HEK293 (cell line): Measurements from ENCODE around the gene ADAMTS17.

Experiments used
- CTCF ChIA-PET: fragments of 350-600 bp; formaldehyde crosslinking; extraction: SDS; loops from one replicate; lab custom pipeline; 2021; ENCODE audit warnings: antibody characterized with exemption; lab: Yijun Ruan, JAX
- POLR2A ChIA-PET: fragments of 300-600 bp; formaldehyde crosslinking; extraction: SDS; loops from one replicate; lab custom pipeline; 2020; ENCODE audit warnings: antibody characterized with exemption, inconsistent platforms; lab: Yijun Ruan, JAX
- H3K27ac ChIP-seq: fragments of 200-500 bp; sonication (Bioruptor generic); 2 replicates; pipeline ENCODE4 v1.5.1; 2014; ENCODE audit warnings: low read depth, low read length, control low read depth, inconsistent platforms; ENCODE audit errors: extremely low read depth
- H3K36me3 ChIP-seq, 2 experiments: fragments of 200-500 bp in 1 of 2; sonication (Bioruptor generic) in 1 of 2; 1 replicate in 1 of 2; 2 replicates in 1 of 2; pipeline ENCODE4 v1.5.1; 2014 to 2017; ENCODE audit warnings: inconsistent platforms in 2 of 2, low read length in 2 of 2; ENCODE audit not compliant: control insufficient read depth in 2 of 2, insufficient read depth in 1 of 2
- H3K4me1 ChIP-seq: fragments of 200-500 bp; sonication (Bioruptor generic); 2 replicates; pipeline ENCODE4 v1.5.1; 2014; ENCODE audit warnings: mild to moderate bottlenecking, low read length, inconsistent platforms; ENCODE audit not compliant: control insufficient read depth, insufficient read depth
- H3K4me3 ChIP-seq: 2 replicates; pipeline ENCODE4 v1.5.1; 2011; ENCODE audit warnings: low read depth, mild to moderate bottlenecking, control low read depth, low read length, moderate library complexity
- H3K9me3 ChIP-seq: fragments of 200-500 bp; sonication (Bioruptor generic); 2 replicates; pipeline ENCODE4 v1.5.1; 2014; ENCODE audit warnings: low read depth, low read length, inconsistent platforms; ENCODE audit not compliant: control insufficient read depth, insufficient read depth
- HOXC10 ChIP-seq: sonication (generic); formaldehyde crosslinking; IDR thresholded peaks from 2 replicates; pipeline ENCODE4 v1.8.1; 2023; ENCODE audit warnings: mild to moderate bottlenecking, missing genetic modification reagents
- KLF10 ChIP-seq: fragments of 450-650 bp; IDR thresholded peaks from 2 replicates; pipeline ENCODE4 v1.5.1; 2018; ENCODE audit warnings: missing biosample characterization, mild to moderate bottlenecking, missing genetic modification characterization
- MZF1 ChIP-seq: fragments of 450-650 bp; formaldehyde crosslinking; IDR thresholded peaks from 2 replicates; pipeline ENCODE4 v1.5.1; 2017; ENCODE audit warnings: missing biosample characterization, missing genetic modification characterization, borderline replicate concordance
- SCRT1 ChIP-seq: fragments of 450-650 bp; formaldehyde crosslinking; IDR thresholded peaks from 2 replicates; pipeline ENCODE4 v1.5.1; 2016; ENCODE audit warnings: missing biosample characterization, missing genetic modification characterization, borderline replicate concordance
- ZBTB1 ChIP-seq: fragments of 450-650 bp; formaldehyde crosslinking; IDR thresholded peaks from 2 replicates; pipeline ENCODE4 v1.5.1; 2016; ENCODE audit warnings: missing biosample characterization, missing genetic modification characterization
- ZBTB17 ChIP-seq: fragments of 450-650 bp; formaldehyde crosslinking; IDR thresholded peaks from 2 replicates; pipeline ENCODE4 v1.5.1; 2016; ENCODE audit warnings: missing biosample characterization, missing genetic modification characterization
- ZNF24 ChIP-seq: fragments of 450-650 bp; formaldehyde crosslinking; IDR thresholded peaks from 2 replicates; pipeline ENCODE4 v1.5.1; 2016; ENCODE audit warnings: missing biosample characterization, missing genetic modification characterization
- ZNF394 ChIP-seq: fragments of 450-650 bp; formaldehyde crosslinking; IDR thresholded peaks from 2 replicates; pipeline ENCODE4 v1.5.1; 2016; ENCODE audit warnings: missing biosample characterization, missing genetic modification characterization, mild to moderate bottlenecking, moderate library complexity, borderline replicate concordance
- ZNF416 ChIP-seq: fragments of 450-650 bp; formaldehyde crosslinking; IDR thresholded peaks from 2 replicates; pipeline ENCODE4 v1.5.1; 2016; ENCODE audit warnings: missing biosample characterization, missing genetic modification characterization
- ZNF473 ChIP-seq: fragments of 450-650 bp; formaldehyde crosslinking; IDR thresholded peaks from 2 replicates; pipeline ENCODE4 v1.5.1; 2017; ENCODE audit warnings: missing biosample characterization, missing genetic modification characterization
- ZNF529 ChIP-seq: fragments of 450-650 bp; formaldehyde crosslinking; IDR thresholded peaks from 2 replicates; pipeline ENCODE4 v1.5.1; 2017; ENCODE audit warnings: missing genetic modification characterization, missing biosample characterization; ENCODE audit not compliant: insufficient replicate concordance
- ZNF555 ChIP-seq: fragments of 450-650 bp; formaldehyde crosslinking; conservative IDR thresholded peaks from 2 replicates; pipeline ENCODE4 v1.5.1; 2017; ENCODE audit warnings: missing biosample characterization, mild to moderate bottlenecking, missing genetic modification characterization, inconsistent platforms
- ZNF626 ChIP-seq: fragments of 450-650 bp; sonication (Bioruptor Pico); formaldehyde crosslinking; IDR thresholded peaks from 2 replicates; pipeline ENCODE4 v1.5.1; 2018; ENCODE audit warnings: missing biosample characterization, missing genetic modification characterization, inconsistent platforms
- ZNF785 ChIP-seq: fragments of 450-650 bp; formaldehyde crosslinking; IDR thresholded peaks from 2 replicates; pipeline ENCODE4 v1.5.1; 2016; ENCODE audit warnings: missing biosample characterization, missing genetic modification characterization
- TF ChIP-seq, protein P1 (sequence below): fragments of 450-650 bp; formaldehyde crosslinking; IDR thresholded peaks from 2 replicates; pipeline ENCODE4 v1.5.1; 2016; ENCODE audit warnings: missing biosample characterization, missing genetic modification characterization, borderline replicate concordance
- TF ChIP-seq, protein P2 (sequence below): fragments of 450-650 bp; formaldehyde crosslinking; IDR thresholded peaks from 2 replicates; pipeline ENCODE4 v1.5.1; 2017; ENCODE audit warnings: missing biosample characterization, missing genetic modification characterization
- TF ChIP-seq, protein P3 (sequence below): fragments of 450-650 bp; formaldehyde crosslinking; IDR thresholded peaks from 2 replicates; pipeline ENCODE4 v1.5.1; 2016; ENCODE audit warnings: missing biosample characterization, missing genetic modification characterization
- TF ChIP-seq, protein P4 (sequence below): fragments of 450-650 bp; formaldehyde crosslinking; conservative IDR thresholded peaks from 2 replicates; pipeline ENCODE4 v1.5.1; 2016; ENCODE audit warnings: low read depth, missing biosample characterization, missing genetic modification characterization
- TF ChIP-seq, protein P5 (sequence below): fragments of 450-650 bp; formaldehyde crosslinking; IDR thresholded peaks from 2 replicates; pipeline ENCODE4 v1.5.1; 2017; ENCODE audit warnings: missing biosample characterization, missing genetic modification characterization

ADAMTS17 gene

DNA sequence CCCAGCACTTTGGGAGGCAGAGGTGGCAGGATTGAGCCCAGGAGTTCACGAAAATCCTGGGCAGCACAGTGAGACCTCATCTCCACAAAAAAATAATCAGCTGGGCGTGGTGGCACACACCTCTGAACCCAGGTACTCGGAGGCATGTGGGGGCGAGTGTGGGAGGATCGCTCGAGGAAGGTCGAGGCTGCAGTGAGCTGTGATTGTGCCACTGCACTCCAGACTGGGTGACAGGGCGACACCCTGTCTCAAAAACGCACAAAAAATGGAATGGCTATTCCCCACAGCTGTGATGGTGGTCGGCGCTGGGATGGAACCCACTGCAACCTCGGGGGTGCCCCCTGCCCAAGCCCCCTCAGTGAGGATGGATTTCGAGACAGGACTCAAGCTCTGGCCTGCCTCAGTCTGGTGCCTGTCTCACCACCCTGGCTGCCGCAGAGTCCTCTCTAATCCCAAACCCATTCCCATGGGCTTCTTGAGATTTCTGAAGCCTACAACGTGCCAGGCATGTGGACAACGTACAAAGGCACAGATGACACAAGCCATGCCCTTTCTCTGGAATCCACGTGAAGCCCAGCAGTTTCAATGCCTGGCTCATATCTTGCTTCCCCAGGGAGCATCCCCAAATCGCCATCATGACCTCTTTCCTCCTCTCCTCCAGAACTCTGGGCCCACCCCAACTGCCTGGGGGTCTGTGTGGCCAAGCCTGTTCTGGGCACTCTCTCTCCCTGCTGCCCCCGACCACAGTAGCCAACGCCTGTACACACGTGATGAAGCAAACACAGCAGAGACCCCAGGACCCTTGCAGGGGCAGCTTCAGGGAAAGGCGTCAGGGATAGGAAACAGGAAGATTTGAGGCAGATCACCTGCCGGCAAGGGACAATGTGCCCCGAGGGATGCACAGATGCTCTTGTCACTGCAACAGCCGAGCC lies 32.4 kb downstream of the ADAMTS17 start:
- H3K4me3 ChIP-seq: no peak overlapping the region
- CTCF ChIA-PET: interaction anchor here (1.7 kb wide), 1 partner anchor 30 kb away, joined by 4 read pairs; no protein-coding TSS in a partner anchor
- POLR2A ChIA-PET: no interaction called here
- peaks cover 3% of the 10 kb centered on the region; the same call in 1 of the 2 replicates for H3K4me1 ChIP-seq
- H3K36me3 ChIP-seq: peaks cover 0 to 4% of the 10 kb centered on the region in 2 experiments; a peak in 1 of 3 replicates
- TF ChIP-seq, protein P1, sequence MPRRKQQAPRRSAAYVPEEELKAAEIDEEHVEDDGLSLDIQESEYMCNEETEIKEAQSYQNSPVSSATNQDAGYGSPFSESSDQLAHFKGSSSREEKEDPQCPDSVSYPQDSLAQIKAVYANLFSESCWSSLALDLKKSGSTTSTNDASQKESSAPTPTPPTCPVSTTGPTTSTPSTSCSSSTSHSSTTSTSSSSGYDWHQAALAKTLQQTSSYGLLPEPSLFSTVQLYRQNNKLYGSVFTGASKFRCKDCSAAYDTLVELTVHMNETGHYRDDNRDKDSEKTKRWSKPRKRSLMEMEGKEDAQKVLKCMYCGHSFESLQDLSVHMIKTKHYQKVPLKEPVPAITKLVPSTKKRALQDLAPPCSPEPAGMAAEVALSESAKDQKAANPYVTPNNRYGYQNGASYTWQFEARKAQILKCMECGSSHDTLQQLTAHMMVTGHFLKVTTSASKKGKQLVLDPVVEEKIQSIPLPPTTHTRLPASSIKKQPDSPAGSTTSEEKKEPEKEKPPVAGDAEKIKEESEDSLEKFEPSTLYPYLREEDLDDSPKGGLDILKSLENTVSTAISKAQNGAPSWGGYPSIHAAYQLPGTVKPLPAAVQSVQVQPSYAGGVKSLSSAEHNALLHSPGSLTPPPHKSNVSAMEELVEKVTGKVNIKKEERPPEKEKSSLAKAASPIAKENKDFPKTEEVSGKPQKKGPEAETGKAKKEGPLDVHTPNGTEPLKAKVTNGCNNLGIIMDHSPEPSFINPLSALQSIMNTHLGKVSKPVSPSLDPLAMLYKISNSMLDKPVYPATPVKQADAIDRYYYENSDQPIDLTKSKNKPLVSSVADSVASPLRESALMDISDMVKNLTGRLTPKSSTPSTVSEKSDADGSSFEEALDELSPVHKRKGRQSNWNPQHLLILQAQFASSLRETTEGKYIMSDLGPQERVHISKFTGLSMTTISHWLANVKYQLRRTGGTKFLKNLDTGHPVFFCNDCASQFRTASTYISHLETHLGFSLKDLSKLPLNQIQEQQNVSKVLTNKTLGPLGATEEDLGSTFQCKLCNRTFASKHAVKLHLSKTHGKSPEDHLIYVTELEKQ: no peak
- TF ChIP-seq ZBTB17 (tag by site-specific recombination): no peak
- TF ChIP-seq, protein P2, sequence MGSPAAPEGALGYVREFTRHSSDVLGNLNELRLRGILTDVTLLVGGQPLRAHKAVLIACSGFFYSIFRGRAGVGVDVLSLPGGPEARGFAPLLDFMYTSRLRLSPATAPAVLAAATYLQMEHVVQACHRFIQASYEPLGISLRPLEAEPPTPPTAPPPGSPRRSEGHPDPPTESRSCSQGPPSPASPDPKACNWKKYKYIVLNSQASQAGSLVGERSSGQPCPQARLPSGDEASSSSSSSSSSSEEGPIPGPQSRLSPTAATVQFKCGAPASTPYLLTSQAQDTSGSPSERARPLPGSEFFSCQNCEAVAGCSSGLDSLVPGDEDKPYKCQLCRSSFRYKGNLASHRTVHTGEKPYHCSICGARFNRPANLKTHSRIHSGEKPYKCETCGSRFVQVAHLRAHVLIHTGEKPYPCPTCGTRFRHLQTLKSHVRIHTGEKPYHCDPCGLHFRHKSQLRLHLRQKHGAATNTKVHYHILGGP: no peak
- TF ChIP-seq, protein P3, sequence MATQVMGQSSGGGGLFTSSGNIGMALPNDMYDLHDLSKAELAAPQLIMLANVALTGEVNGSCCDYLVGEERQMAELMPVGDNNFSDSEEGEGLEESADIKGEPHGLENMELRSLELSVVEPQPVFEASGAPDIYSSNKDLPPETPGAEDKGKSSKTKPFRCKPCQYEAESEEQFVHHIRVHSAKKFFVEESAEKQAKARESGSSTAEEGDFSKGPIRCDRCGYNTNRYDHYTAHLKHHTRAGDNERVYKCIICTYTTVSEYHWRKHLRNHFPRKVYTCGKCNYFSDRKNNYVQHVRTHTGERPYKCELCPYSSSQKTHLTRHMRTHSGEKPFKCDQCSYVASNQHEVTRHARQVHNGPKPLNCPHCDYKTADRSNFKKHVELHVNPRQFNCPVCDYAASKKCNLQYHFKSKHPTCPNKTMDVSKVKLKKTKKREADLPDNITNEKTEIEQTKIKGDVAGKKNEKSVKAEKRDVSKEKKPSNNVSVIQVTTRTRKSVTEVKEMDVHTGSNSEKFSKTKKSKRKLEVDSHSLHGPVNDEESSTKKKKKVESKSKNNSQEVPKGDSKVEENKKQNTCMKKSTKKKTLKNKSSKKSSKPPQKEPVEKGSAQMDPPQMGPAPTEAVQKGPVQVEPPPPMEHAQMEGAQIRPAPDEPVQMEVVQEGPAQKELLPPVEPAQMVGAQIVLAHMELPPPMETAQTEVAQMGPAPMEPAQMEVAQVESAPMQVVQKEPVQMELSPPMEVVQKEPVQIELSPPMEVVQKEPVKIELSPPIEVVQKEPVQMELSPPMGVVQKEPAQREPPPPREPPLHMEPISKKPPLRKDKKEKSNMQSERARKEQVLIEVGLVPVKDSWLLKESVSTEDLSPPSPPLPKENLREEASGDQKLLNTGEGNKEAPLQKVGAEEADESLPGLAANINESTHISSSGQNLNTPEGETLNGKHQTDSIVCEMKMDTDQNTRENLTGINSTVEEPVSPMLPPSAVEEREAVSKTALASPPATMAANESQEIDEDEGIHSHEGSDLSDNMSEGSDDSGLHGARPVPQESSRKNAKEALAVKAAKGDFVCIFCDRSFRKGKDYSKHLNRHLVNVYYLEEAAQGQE: no peak
- TF ChIP-seq ZNF473: no peak
- TF ChIP-seq ZBTB1 (tag by site-specific recombination): no peak
- no peak for TF ChIP-seq ZNF529 (tag by site-specific recombination)
- TF ChIP-seq, protein P4, sequence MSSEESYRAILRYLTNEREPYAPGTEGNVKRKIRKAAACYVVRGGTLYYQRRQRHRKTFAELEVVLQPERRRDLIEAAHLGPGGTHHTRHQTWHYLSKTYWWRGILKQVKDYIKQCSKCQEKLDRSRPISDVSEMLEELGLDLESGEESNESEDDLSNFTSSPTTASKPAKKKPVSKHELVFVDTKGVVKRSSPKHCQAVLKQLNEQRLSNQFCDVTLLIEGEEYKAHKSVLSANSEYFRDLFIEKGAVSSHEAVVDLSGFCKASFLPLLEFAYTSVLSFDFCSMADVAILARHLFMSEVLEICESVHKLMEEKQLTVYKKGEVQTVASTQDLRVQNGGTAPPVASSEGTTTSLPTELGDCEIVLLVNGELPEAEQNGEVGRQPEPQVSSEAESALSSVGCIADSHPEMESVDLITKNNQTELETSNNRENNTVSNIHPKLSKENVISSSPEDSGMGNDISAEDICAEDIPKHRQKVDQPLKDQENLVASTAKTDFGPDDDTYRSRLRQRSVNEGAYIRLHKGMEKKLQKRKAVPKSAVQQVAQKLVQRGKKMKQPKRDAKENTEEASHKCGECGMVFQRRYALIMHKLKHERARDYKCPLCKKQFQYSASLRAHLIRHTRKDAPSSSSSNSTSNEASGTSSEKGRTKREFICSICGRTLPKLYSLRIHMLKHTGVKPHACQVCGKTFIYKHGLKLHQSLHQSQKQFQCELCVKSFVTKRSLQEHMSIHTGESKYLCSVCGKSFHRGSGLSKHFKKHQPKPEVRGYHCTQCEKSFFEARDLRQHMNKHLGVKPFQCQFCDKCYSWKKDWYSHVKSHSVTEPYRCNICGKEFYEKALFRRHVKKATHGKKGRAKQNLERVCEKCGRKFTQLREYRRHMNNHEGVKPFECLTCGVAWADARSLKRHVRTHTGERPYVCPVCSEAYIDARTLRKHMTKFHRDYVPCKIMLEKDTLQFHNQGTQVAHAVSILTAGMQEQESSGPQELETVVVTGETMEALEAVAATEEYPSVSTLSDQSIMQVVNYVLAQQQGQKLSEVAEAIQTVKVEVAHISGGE: no peak
- TF ChIP-seq ZNF394 (tag by site-specific recombination): no peak
- no peak for TF ChIP-seq ZNF555 (tag by site-specific recombination)
- TF ChIP-seq ZNF416 (tag by site-specific recombination): no peak
- no peak for TF ChIP-seq HOXC10
- TF ChIP-seq KLF10 (tag by site-specific recombination): no peak
- no peak for TF ChIP-seq MZF1 (tag by site-specific recombination)
- no peak for TF ChIP-seq ZNF24 (tag by site-specific recombination)
- TF ChIP-seq SCRT1 (tag by site-specific recombination): no peak
- TF ChIP-seq ZNF626 (tag by site-specific recombination): no peak
- TF ChIP-seq, protein P5, sequence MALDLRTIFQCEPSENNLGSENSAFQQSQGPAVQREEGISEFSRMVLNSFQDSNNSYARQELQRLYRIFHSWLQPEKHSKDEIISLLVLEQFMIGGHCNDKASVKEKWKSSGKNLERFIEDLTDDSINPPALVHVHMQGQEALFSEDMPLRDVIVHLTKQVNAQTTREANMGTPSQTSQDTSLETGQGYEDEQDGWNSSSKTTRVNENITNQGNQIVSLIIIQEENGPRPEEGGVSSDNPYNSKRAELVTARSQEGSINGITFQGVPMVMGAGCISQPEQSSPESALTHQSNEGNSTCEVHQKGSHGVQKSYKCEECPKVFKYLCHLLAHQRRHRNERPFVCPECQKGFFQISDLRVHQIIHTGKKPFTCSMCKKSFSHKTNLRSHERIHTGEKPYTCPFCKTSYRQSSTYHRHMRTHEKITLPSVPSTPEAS (tag by site-specific recombination): no peak
- no peak for TF ChIP-seq ZNF785
- no peaks in the 10 kb centered on the region for H3K9me3 ChIP-seq
- H3K27ac ChIP-seq: no peak overlapping the region
